Fibroblast of pulmonary artery (primary cell): ENCODE data around the gene TAF11L7.
"Not testable (repeated sequence)": the region's sequence is repeated elsewhere in the genome, so short reads cannot be mapped to it uniquely, and the experiment has no call there.

ENCODE experiments used
- DNase-seq: peaks from one replicate; pipeline ENCODE4 v3.0.0-alpha.2; 2010; ENCODE audit warnings: low read depth
- H3K4me3 ChIP-seq: replicated peaks from 2 replicates; pipeline ENCODE4 v1.5.1; 2011; ENCODE audit warnings: low read depth, mild to moderate bottlenecking, control low read depth, low read length, moderate library complexity
- CTCF ChIP-seq: IDR thresholded peaks from 2 replicates; pipeline ENCODE4 v1.5.1; 2011; ENCODE audit warnings: mild to moderate bottlenecking, control low read depth, low read length, inconsistent platforms; ENCODE audit errors: missing control alignments

TAF11L7 gene

GRCh38 chr5:17585658-17586057 lies at the start of gene TAF11L7:
Gene TAF11L7 (minus strand): TSS chr5:17585758.
- not testable (repeated sequence) for H3K4me3 ChIP-seq, DNase-seq

DNA sequence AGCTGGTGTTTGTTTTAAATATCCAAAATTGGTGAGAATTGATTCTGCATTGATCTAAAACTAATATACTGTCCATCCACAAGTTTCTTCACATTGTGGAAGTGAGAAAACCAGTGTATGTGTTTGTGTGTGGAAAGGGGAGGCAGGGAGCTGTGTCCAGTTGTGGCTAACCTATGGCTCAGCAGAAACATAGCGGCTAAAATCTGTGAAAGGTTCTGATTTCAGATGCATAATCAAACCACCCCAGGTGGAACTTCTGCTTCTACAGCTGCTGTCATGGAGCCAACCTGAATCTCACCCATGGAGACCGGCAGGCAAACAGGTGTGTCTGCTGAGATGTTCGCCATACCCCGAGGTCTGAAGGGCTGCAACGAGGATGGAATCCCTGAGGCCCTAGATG lies 48.6 kb upstream of the TAF11L7 start, which contains the start of gene TAF11L14:
TSS of gene TAF11L14 (plus strand) at position 301 of the 400 bp plus-strand sequence.
- TF ChIP-seq CTCF, result no peak
- DNase-seq, result no peak
- H3K4me3 ChIP-seq, result no peak within 1 kb of the TSS

- not testable (repeated sequence) for H3K4me3 ChIP-seq, DNase-seq
Measured at GRCh38 chr5:17631788-17632187, 46.2 kb upstream of the TAF11L7 start, which contains the start of gene TAF11L13. Gene TAF11L13 (plus strand): TSS chr5:17632088.

DNA sequence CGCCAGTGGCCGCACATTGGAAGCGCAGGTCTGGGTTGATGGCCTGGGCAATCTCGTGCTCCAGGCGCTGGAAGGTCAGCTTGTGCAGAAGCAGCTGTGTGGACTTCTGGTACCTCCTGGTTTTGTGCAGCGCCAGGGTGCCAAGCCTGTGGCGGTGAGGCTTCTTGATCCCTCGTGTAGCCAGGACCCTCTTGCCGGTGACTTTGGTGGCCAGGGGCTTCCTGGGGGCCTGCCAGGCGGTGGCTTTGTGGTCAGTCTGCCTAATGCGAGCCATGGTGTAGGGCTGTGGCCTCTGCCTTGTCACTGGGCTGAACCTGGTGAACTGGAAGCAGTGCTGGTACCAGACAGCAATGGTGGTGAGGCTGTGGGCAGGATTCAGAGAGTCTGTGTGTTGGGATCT lies 40.1 kb upstream of the TAF11L7 start:
- H3K4me3 ChIP-seq, result no peak overlapping the region
- no peak for TF ChIP-seq CTCF
- DNase-seq, result no peak

- H3K4me3 ChIP-seq, result no peak overlapping the region
- no peak for DNase-seq
- TF ChIP-seq CTCF, result no peak
Measured at GRCh38 chr5:17620627-17621026, 35.1 kb upstream of the TAF11L7 start.

- no peak for TF ChIP-seq CTCF
- DNase-seq, result no peak
- H3K4me3 ChIP-seq, result no peak overlapping the region
Measured at GRCh38 chr5:17619354-17619753, 33.8 kb upstream of the TAF11L7 start.

GRCh38 chr5:17614872-17615605 lies 29.5 kb upstream of the TAF11L7 start:
- H3K4me3 ChIP-seq, result no peak overlapping the region
- no peak for DNase-seq
- no peak for TF ChIP-seq CTCF

DNA sequence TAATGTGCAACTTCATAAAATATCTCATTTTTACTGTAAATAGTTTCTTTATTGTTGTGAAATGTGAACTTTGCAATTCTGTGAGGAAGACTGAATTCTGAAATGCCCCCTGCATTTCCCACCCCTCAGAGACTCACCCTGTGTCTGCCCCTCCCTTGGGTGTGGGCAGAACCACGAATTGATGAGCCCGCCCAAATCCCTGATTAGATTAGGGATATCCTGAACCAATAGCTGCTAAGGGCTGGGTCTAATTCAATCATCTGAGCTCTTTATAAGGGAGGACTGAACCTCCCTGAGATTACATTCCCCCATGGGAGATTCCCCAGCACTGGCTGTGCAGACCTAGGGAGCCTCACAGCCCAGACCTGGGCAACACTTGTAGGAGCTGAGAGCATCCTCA lies 24.5 kb upstream of the TAF11L7 start, which contains the start of gene TAF11L12:
TSS of gene TAF11L12 (plus strand) at position 301 of the 400 bp plus-strand sequence.
- not testable (repeated sequence) for H3K4me3 ChIP-seq, DNase-seq

- DNase-seq, H3K4me3 ChIP-seq: not testable (repeated sequence)
Measured at GRCh38 chr5:17607461-17607860, 21.9 kb upstream of the TAF11L7 start.
